HepG2 (cell line): ENCODE data around the gene PKMYT1. TPM values are rescaled to one million over a fixed set of nuclear protein-coding genes. Genes with fewer than 3 reads are reported as not detected.

Source experiments
- ATAC-seq: fragments of 200-7000 bp; cut with Tn5 transposase; 3 replicates; pipeline ENCODE4 v1.9.1; 2020; ENCODE audit warnings: mild to moderate bottlenecking, moderate library complexity
- BruUV-seq: library from RNA; stranded (reverse); fragments of 400-500 nt; replicated peaks from 2 replicates; lab custom pipeline; 2021; lab: Mats Ljungman, UMichigan
- CTCF ChIA-PET: fragments of 300-600 bp; formaldehyde crosslinking; extraction: SDS; loops from one replicate; lab custom pipeline; 2021; ENCODE audit warnings: low total read pairs, inconsistent platforms, low intra/inter-chr PET ratio; lab: Yijun Ruan, JAX
- POLR2A ChIA-PET: fragments of 350-600 bp; sonication (Branson Sonifier 250); formaldehyde crosslinking; loops from one replicate; lab custom pipeline; 2020; ENCODE audit warnings: antibody characterized with exemption, inconsistent platforms; lab: Yijun Ruan, JAX
- DNase-seq: peaks from one replicate; pipeline ENCODE4 v3.0.0-alpha.2; 2015; ENCODE audit warnings: low spot score
- FAIRE-seq: peaks from 3 replicates; lab custom pipeline; 2011; peaks lifted over from hg19 to GRCh38; lab: Jason Lieb, UNC
- H2AFZ ChIP-seq: one replicate; pipeline ENCODE4 v1.6.1; 2011; ENCODE audit warnings: low read length, inconsistent platforms
- H3K27ac ChIP-seq: fragments of 300-600 bp; 3 replicates; pipeline ENCODE4 v1.8.0; 2011; ENCODE audit warnings: mixed run types, mild to moderate bottlenecking, mixed read lengths, low read length, inconsistent platforms; ENCODE audit not compliant: insufficient read depth; ENCODE audit errors: extremely low read length
- H3K27me3 ChIP-seq, 2 experiments: fragments of 200-600 bp in 1 of 2; 2 replicates in 1 of 2; 3 replicates in 1 of 2; pipeline versions ENCODE4 v1.6.0 to v1.8.0; 2011; ENCODE audit warnings: low read length in 2 of 2, mild to moderate bottlenecking in 2 of 2, moderate library complexity in 2 of 2, inconsistent platforms in 1 of 2; ENCODE audit not compliant: insufficient read depth in 2 of 2, control insufficient read depth in 1 of 2
- H3K36me3 ChIP-seq, 2 experiments: fragments of 200-600 bp in 1 of 2; replicated peaks in 1 of 2; 2 replicates in 1 of 2; 3 replicates in 1 of 2; pipeline versions ENCODE4 v1.5.1 to v1.8.0; 2011; ENCODE audit warnings: low read length in 2 of 2, inconsistent platforms in 1 of 2; ENCODE audit not compliant: insufficient read depth in 2 of 2, control insufficient read depth in 1 of 2
- H3K4me1 ChIP-seq: 2 replicates; pipeline ENCODE4 v1.5.1; 2012; ENCODE audit warnings: low read length, inconsistent platforms; ENCODE audit not compliant: insufficient read depth
- H3K4me2 ChIP-seq: 2 replicates; pipeline ENCODE4 v1.6.0; 2011; ENCODE audit warnings: low read depth, low read length, inconsistent platforms
- H3K4me3 ChIP-seq, 3 experiments: fragments of 200-600 bp in 1 of 3; sonication (generic), shearing (Covaris generic) in 1 of 3; replicated peaks in 1 of 3; 2 replicates each; pipeline ENCODE4 v1.5.1; 2011 to 2016; ENCODE audit warnings: low read length in 3 of 3, inconsistent platforms in 2 of 3, low read depth in 2 of 3, mild to moderate bottlenecking in 2 of 3, control low read depth in 1 of 3, mixed read lengths in 1 of 3; ENCODE audit not compliant: insufficient read depth in 1 of 3
- H3K79me2 ChIP-seq: one replicate; pipeline ENCODE4 v1.6.1; 2011; ENCODE audit warnings: low read length, inconsistent platforms; ENCODE audit not compliant: insufficient read depth
- H3K9ac ChIP-seq: 2 replicates; pipeline ENCODE4 v1.6.0; 2011; ENCODE audit warnings: mild to moderate bottlenecking, low read depth, low read length, inconsistent platforms; ENCODE audit not compliant: insufficient read depth
- H3K9me3 ChIP-seq: 2 replicates; pipeline ENCODE4 v1.5.1; 2012; ENCODE audit warnings: mild to moderate bottlenecking, low read length
- H4K20me1 ChIP-seq: 2 replicates; pipeline ENCODE4 v1.6.0; 2011; ENCODE audit warnings: inconsistent platforms, mild to moderate bottlenecking, low read length, moderate library complexity; ENCODE audit not compliant: insufficient read depth
- ADNP ChIP-seq: sonication (generic); formaldehyde crosslinking; IDR thresholded peaks from 2 replicates; pipeline ENCODE4 v1.4.0; 2020; ENCODE audit warnings: missing genetic modification reagents
- CERS6 ChIP-seq: sonication (generic); formaldehyde crosslinking; IDR thresholded peaks from 2 replicates; pipeline ENCODE4 v1.5.0; 2020; ENCODE audit warnings: missing genetic modification reagents
- DNMT3B ChIP-seq: conservative IDR thresholded peaks from 2 replicates; pipeline ENCODE4 v1.6.1; 2016; ENCODE audit warnings: missing biosample characterization, control low read depth
- FOXP4 ChIP-seq: sonication (generic); formaldehyde crosslinking; IDR thresholded peaks from 2 replicates; pipeline ENCODE4 v1.4.0; 2020; ENCODE audit warnings: missing genetic modification reagents
- HMGA1 ChIP-seq: sonication (generic); formaldehyde crosslinking; conservative IDR thresholded peaks from 2 replicates; pipeline ENCODE4 v1.4.0; 2020; ENCODE audit warnings: missing genetic modification reagents
- IRX3 ChIP-seq: sonication (generic); formaldehyde crosslinking; IDR thresholded peaks from 2 replicates; pipeline ENCODE4 v1.8.1; 2023; ENCODE audit warnings: mild to moderate bottlenecking, low read depth, missing genetic modification reagents, borderline replicate concordance
- JUN ChIP-seq: sonication (generic); formaldehyde crosslinking; IDR thresholded peaks from 2 replicates; pipeline ENCODE4 v1.4.0; 2020; ENCODE audit warnings: mild to moderate bottlenecking, missing genetic modification reagents
- KAT7 ChIP-seq: IDR thresholded peaks from 2 replicates; pipeline ENCODE4 v1.6.1; 2018; ENCODE audit warnings: borderline replicate concordance, missing compliant biosample characterization
- NKX3-1 ChIP-seq: sonication (generic); formaldehyde crosslinking; IDR thresholded peaks from 2 replicates; pipeline ENCODE4 v1.5.0; 2020; ENCODE audit warnings: missing genetic modification reagents
- PTBP1 ChIP-seq: fragments of 200-400 bp; formaldehyde crosslinking; IDR thresholded peaks from 2 replicates; pipeline ENCODE4 v1.6.1; 2018; ENCODE audit warnings: low read length, low read depth; ENCODE audit not compliant: poor library complexity, severe bottlenecking
- TBL1XR1 ChIP-seq: fragments of 150-350 bp; IDR thresholded peaks from 2 replicates; pipeline ENCODE4 v1.6.1; 2014; ENCODE audit warnings: borderline replicate concordance, low read length; ENCODE audit not compliant: partially characterized antibody
- ZBTB20 ChIP-seq: sonication (generic); formaldehyde crosslinking; IDR thresholded peaks from 2 replicates; pipeline ENCODE4 v1.8.1; 2023; ENCODE audit warnings: missing genetic modification reagents, low read depth, mild to moderate bottlenecking, borderline replicate concordance
- ZBTB37 ChIP-seq: sonication (generic); formaldehyde crosslinking; IDR thresholded peaks from 2 replicates; pipeline ENCODE4 v1.4.0; 2020; ENCODE audit warnings: mild to moderate bottlenecking, missing genetic modification reagents
- ZKSCAN1 ChIP-seq: fragments of 150-350 bp; IDR thresholded peaks from 2 replicates; pipeline ENCODE4 v1.6.1; 2014; ENCODE audit warnings: low read length
- ZNF326 ChIP-seq: sonication (generic); formaldehyde crosslinking; IDR thresholded peaks from 2 replicates; pipeline ENCODE4 v1.4.0; 2020; ENCODE audit warnings: missing genetic modification reagents, borderline replicate concordance
- ZNF354B ChIP-seq: sonication (generic); formaldehyde crosslinking; IDR thresholded peaks from 2 replicates; pipeline ENCODE4 v1.8.0; 2022; ENCODE audit warnings: mild to moderate bottlenecking, missing genetic modification reagents
- WGBS: methylation state at CpG from one replicate; pipeline ENCODE4 v1.1.6; 2017; ENCODE audit warnings: low lambda C conversion rate; 5-methylcytosine and 5-hydroxymethylcytosine counted together
- in situ Hi-C: cut with HindIII; loops from 2 replicates; pipeline ENCODE4 v1.10.0; 2017; ENCODE audit warnings: low pct_unique_long_range_greater_than_20kb; ENCODE audit not compliant: extremely low pct_ligation_motif_present
- intact Hi-C: fragments of 100-400 bp; cut with micrococcal nuclease; formaldehyde crosslinking; loops from one replicate; pipeline ENCODE4 v1.10.0; 2022; ENCODE audit not compliant: unreplicated experiment
- polyA plus RNA-seq, 8 experiments: library from polyadenylated mRNA; depleted of rRNA in 3 of 8; stranded (reverse) in 7 of 8; unstranded in 1 of 8; fragments of >200 nt; fragmentation: Illumina TruSeq in 4 of 8; extraction: Trizol in 4 of 8; gene quantifications; 2 replicates each; pipeline versions ENCODE4 v1.2.1 to v1.2.3, GENCODE V29; 2011 to 2016; ENCODE audit warnings: low read depth in 4 of 8, missing spikeins in 1 of 8, mixed read lengths in 1 of 8; ENCODE audit not compliant: insufficient read depth in 1 of 8
- total RNA-seq, 5 experiments: library from RNA; depleted of rRNA; stranded (reverse); fragments of >200 nt; fragmentation: Illumina TruSeq; extraction: Trizol; gene quantifications; 2 replicates each; pipeline ENCODE4 v1.2.3, GENCODE V29; 2016; ENCODE audit warnings: low read depth in 1 of 5

The PKMYT1 gene
- total and polyA plus RNA-seq, 2 of the 13 experiments (the other 11 are each of a cell fraction or from before 2014, with no cell fraction given), result 7.0 to 27.8 TPM

GRCh38 chr16:2959206-2959605, 21.0 kb downstream of the PKMYT1 start (continued):
- TF ChIP-seq ZKSCAN1, result no peak
- TF ChIP-seq DNMT3B (CRISPR knock-in tag), result no peak
- TF ChIP-seq HMGA1 (CRISPR knock-in tag), result no peak
- TF ChIP-seq PTBP1, result no peak
- TF ChIP-seq ADNP (CRISPR knock-in tag), result no peak
- TF ChIP-seq, all 625 proteins: peak for 0

GRCh38 chr16:2956579-2956956, 23.7 kb downstream of the PKMYT1 start:
- H4K20me1 ChIP-seq, result no peaks in the 10 kb centered on the region
- no peak overlapping the region for H3K4me3 ChIP-seq
- 81% methylated on average over 7 of the region's 11 CpGs for WGBS
- H3K36me3 ChIP-seq, result no peaks in the 10 kb centered on the region
- DNase-seq (no peak), FAIRE-seq (no peak), ATAC-seq (no peak)
- CTCF ChIA-PET, result no interaction called here
- H3K4me2 ChIP-seq, result no peak overlapping the region
- TF ChIP-seq TBL1XR1, result no peak
- TF ChIP-seq JUN (CRISPR knock-in tag), result no peak
- TF ChIP-seq IRX3, result no peak
- no peak for TF ChIP-seq ZNF354B (CRISPR knock-in tag)
- no peak for TF ChIP-seq NKX3-1 (CRISPR knock-in tag)
- TF ChIP-seq ZBTB20, result no peak
- TF ChIP-seq ZBTB37 (CRISPR knock-in tag), result no peak
- no peak for TF ChIP-seq KAT7 (CRISPR knock-in tag)
- TF ChIP-seq CERS6 (CRISPR knock-in tag), result no peak
- TF ChIP-seq ZNF326, result no peak
- no peak for TF ChIP-seq FOXP4 (CRISPR knock-in tag)
- in situ Hi-C loops (no loop called here), intact Hi-C loops (no loop called here)
- POLR2A ChIA-PET, result no interaction called here
- H3K79me2 ChIP-seq, result no peaks in the 10 kb centered on the region
- no peak overlapping the region for H3K9ac ChIP-seq
- H2AFZ ChIP-seq, result no peak overlapping the region
- peaks cover 6 to 47% of the 10 kb centered on the region in 2 experiments for H3K27me3 ChIP-seq
- H3K9me3 ChIP-seq, result no peaks in the 10 kb centered on the region
- peaks cover 15% of the 10 kb centered on the region for H3K4me1 ChIP-seq
- no peak overlapping the region for H3K27ac ChIP-seq
- no TSS peak for BruUV-seq
